HG02938 (cell line): Measurements from ENCODE around the gene UVRAG.
"Not testable (repeated sequence)": the region's sequence is repeated elsewhere in the genome, so short reads cannot be mapped to it uniquely, and the experiment has no call there.

Experiments used
- ATAC-seq: cut with Tn5 transposase; IDR thresholded peaks from one replicate; pipeline ENCODE4 v1.9.1; 2021; ENCODE audit warnings: mild to moderate bottlenecking, moderate library complexity; ENCODE audit not compliant: unreplicated experiment

The UVRAG gene

DNA sequence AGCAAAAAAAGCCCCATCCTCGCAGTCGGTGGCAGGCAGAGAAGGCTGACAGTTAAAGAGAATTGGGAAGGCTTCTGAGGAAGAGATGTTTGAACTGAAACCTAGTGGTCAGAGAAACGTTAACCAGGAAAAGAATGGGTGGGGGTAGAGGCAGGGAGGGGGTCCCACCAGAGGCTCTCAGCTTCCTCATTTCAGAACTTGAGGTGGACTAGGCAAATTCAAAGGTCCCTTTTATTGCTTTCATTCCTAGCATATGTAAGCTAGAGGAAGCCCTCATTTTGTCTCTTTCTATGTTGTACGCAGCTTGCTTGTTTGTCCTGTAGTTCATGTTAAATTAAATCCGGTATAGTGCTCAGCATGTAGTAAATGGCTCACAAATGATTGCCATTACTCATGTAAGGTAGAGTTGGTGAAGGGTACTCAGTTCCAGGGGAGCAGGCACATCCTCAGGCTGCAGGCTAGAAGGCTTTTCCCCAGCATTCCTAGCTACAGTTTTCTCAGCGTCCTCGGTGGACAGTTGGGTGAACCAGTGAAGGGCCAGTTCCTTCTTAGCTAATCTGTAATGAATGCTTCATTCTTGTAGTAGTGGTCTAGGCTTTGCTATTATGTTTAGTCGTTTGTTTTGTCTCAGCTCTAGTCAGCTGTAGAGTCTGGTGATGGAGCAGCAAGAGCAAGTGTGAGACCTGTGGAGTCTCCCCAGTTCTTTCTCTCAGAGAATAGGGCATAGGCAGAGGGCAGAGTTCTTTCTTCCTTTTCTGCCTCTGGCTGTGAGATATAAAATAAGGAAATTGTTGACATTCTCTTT, 58.6 kb downstream of the UVRAG start:
- peak; percentile 70 for ATAC-seq

DNA sequence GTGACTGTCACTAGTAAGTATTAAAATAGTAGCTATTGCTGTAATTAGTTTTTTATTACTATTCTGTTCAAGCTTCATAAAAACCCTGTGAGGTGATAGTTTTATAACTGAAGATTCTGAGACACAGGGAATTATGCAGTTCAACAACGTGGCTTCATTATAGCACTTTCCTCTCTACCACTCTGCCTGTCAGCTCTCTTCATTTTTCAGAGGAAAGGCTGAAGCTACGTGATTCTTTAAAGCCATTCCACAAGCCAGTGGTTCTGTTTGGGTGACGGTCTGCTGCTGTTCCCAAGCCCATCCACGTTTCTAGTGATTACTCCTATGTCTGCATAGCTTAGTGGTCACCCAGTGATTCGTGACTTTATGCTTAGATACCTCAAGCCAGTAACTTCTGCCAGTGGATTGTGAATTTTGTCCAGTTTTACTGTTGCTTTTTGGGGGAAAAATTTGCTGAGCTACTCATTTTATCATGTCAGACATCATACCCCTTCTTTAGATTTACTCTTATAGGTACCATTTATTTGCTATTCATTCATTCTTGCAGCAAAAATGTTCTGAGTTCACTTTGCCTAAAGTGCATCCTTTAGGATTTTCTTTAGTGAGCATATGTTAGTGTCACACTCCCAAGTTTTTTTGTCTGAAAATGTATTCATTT, 59.8 kb downstream of the UVRAG start:
- ATAC-seq, result no peak

DNA sequence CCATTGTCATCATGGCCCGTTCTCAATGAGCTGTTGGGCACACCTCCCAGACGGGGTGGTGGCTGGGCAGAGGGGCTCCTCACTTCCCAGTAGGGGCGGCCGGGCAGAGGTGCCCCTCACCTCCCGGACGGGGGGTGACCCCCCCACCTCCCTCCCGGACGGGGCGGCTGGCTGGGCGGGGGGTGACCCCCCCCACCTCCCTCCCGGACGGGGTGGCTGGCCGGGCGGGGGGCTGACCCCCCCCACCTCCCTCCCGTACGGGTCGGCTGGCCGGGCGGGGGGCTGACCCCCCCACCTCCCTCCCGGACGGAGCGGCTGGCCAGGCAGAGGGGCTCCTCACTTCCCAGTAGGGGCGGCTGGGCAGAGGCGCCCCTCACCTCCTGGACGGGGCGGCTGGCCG, 62.3 kb downstream of the UVRAG start:
- ATAC-seq, result not testable (repeated sequence)

DNA sequence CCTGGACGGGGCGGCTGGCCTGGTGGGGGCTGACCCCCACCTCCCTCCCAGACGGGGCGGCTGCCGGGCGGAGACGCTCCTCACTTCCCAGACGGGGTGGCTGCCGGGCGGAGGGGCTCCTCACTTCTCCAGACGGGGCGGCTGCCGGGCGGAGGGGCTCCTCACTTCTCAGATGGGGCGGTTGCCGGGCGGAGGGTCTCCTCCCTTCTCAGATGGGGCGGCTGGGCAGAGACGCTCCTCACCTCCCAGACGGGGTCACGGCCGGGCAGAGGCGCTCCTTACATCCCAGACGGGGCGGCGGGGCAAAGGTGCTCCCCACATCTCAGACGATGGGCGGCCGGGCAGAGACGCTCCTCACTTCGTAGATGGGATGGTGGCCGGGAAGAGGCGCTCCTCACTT, 62.9 kb downstream of the UVRAG start:
- ATAC-seq, result not testable (repeated sequence)

DNA sequence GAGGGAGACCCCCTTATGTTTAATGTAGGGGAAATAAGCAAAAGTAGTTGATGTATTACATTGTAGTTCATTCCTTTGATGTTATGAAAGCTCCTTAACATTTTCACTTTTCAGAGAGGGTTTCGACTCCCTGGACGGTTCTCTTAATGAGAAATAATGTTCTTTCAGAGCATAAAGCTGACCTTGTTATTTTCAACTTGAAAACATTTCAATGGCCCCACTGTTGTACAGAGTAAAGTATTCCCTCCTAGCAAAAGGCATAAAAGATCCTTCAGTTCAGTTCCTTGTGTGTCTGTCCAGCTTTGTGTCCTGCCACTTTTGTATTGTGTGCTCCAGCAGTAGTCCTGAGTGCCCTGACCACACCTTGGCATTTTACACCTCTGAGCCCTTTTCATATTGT, 63.9 kb downstream of the UVRAG start:
- no peak for ATAC-seq

DNA sequence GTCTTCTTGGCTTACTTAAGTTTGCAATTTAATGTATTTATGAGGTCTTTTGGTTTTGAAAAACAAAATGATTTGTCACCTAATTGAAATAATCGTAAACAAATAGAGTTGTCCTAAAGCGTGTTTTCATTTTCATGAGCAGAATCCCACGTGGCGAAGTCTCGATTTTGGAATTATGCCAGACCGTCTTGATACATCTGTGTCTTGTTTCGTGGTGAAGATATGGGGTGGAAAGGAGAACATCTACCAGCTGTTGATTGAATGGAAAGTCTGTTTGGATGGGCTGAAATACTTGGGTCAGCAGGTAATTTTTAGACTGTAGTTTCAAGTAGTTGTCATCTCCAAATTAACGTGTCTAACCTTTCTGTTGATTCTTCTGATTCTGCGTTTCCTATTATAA, 64.7 kb downstream of the UVRAG start:
- ATAC-seq, result no peak

DNA sequence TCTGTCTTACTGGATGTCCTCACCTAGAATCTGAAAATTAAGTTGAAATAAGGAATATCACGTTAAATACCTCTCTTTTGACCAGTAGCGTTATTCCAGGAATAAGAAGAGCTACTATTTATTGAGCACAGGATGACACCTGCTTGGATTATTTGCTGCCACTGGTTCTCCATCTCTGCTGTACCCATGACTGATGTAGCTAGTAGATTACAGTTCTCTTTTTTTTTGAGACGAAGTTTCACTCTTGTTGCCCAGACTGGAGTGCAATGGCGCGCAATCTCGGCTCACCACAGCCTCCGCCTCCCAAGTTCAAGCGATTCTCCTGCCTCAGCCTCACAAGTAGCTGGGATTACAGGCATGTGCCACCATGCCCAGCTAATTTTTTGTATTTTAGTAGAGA, 65.3 kb downstream of the UVRAG start:
- not testable (repeated sequence) for ATAC-seq

DNA sequence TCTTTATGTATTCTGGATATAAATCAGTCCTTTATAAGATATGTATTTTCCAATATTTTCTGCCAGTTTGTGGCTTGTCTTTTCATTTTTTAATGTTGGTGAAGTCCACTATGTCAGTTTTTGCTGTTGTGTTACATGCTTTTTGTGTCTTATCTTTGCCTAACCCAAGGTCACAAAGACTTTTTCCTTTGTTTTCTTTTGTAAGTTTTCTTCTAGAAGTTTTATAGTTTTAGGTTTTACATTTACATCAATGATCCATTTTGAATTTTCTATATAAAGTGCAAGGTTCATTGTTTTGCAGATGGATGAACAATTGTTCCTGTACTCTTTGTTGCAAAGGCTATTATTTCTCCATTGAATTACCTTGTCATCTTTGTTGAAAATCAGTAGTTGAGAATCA, 69.3 kb downstream of the UVRAG start:
- ATAC-seq, result no peak

DNA sequence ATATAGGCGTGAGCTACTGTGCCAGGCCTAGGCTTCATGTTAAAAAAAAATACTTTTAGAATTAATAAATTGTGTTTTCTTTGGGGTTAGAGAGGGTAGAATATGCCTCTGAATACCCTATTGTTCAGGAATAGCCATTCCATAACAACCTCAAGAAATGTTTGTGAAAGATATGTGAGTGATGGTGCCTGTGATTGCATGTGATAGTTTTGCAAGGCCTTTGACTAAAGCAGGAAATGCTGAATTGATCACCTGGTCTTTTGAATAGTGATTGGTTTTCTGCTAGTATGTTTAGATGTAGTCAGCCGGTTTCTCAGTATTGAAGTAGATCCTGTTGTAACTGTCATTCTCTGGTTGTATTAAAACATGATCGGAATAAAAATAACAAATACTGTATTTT, 73.4 kb downstream of the UVRAG start:
- ATAC-seq, result no peak

DNA sequence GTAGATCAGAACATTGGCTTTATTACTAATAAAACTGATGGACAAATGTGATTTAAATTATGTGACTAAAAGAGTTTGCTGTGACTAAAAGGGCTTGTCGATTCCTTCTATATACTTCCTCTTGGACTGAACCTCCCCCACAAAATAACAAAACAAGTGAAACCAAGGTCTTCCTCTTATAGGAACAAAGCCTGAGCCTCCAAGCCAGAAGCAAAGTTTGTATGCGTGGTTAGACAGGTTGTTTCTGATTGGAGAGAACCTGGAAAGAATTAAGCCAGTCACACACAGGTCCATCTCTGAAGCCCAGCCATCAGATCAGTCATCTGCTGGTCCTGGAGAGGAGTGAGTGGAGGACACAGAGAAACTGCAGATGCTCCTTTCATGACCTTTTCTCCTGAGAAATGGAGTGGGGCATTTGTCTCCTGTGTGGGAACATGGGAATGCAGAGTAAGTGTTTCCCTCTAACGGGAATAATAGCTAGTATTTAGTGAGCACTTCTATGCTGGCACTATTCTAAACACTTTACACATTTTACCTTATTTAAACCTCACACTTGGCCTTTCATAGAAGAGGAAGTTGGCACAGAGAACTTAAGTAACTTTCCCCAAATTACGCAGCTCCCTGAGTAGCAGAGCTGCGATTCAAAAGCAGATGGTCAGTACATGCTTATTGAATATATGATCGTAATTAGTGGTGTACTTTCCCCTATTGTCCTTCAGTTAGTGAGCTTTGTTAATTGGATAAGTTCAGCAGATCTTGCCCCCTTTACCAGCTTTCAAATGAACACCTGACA, 77.1 kb downstream of the UVRAG start:
- no peak for ATAC-seq

DNA sequence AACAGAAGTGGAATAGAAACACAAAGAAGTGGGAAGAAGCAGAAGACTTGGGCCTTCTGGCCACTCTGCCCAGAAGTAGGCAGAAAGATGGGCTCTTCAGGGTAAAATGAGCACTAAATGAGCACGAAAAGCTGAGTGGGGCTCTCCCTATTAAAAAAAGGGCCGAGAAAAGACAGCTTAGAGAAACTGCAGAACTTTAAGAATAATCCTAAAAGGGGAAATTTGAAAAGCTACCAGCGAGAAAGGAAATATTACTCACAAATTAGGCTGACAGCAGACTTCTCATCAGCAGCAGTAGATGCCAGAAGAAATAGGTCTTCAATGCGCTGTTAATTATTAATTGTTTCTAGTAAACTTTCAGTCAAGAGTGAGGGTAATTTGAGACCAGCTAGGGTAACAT, 78.2 kb downstream of the UVRAG start:
- ATAC-seq, result no peak

DNA sequence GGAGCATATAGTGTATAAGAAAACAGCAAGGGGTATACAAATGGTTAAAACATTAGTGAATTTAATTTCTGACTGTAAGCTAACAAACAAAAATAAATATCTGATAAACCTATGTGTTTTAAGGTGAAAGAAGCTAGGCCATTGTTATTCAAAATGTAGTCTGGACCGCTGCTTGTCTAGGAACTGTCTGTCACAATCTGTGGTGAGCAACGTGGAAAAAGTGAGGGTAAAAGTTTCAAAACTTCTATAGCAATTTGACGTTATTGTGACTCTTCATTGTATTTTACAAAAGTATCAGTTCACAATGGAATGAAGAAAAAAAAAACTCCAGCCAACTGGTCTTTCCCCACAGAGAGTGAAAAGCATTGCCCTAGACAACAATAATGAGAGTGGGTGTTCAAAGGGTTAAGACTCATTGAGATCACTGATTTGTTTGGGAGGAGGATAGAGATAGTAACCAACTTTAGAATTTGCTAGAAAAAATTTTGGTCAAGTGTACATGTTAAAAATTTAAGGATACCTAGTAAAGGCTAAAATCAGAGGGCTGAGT, 79.1 kb downstream of the UVRAG start:
- no peak for ATAC-seq

DNA sequence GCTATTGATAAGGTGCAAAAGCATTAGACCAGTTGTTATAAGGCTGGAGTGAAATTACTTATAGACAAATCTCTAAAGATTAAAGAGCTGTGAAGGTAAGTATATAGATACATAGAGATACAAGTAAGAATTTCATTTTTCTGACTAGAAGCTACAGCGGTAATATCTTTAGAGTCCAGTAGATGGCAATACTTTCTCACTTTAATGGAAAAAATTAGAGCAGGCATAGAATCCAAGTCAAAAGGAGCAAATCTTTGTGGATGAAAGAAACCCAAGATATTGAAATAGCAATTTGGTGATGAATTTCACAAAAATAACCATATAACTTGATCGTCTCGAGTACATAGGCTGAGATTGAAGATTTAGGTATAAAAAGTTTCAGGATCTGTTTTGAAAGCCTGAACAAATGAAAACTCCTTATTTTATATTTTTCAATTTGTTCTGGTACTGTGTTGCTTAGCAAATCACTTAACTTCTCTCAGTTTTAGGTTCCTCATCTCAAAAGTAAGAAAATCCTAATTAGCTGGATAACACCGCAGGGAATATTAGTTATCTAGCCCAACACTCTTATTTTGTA, 81.9 kb downstream of the UVRAG start:
- no peak for ATAC-seq

DNA sequence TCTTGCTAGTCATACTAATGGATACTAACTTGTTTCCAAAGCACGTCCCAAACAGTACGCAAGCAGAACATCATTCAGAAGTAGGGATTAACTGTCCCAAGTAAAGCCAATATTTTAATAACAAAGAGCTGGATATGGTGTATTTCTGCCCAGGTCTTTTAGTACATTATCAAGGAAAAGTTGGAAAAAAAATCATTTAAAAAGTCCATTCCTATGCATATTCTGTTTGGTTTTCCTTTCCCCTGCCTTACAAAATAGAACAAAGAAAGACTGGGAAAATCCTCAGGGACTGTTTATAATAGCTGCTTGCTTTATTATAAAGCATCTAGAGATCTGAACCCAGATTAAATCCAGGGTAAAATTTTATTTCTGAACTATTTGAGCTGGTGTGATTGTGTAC, 83.9 kb downstream of the UVRAG start:
- ATAC-seq, result no peak

DNA sequence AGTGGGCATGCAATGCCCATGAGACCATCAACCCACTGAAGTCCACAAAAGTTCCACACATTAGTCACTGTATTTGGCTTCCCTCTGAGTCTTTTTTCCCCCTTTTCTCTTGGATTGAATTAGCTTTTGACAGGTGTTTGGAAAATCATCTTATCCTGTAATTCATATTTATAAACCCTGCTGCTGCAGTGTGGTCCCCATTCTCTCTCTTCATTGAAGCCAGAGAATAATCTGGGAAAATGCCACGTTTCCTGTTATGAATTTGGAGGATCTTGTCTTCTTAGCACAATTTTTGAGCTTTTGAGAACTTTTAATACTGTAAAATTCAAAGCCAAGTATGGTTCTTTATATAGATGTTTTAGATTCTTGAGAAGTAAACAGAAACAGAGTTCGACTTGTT, 84.8 kb downstream of the UVRAG start:
- no peak for ATAC-seq

DNA sequence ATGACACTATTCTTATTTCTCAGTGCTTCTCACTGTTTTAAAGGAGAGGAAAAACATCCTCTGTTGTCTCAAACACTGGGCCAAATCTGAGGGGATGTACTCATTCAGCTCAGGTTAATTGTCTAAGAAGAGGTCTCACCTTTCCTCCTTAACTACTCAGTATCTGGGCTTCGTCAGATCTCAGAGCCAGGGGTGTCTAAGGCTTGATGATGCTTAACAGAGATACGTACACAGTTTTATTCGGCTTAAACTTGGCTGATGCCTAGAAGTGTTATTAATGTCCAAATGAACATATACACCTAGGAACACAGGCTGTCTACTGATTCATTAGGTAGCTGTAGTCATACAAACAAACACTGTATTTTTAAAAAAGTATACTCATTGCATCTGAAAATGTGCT, 85.8 kb downstream of the UVRAG start:
- no peak for ATAC-seq

DNA sequence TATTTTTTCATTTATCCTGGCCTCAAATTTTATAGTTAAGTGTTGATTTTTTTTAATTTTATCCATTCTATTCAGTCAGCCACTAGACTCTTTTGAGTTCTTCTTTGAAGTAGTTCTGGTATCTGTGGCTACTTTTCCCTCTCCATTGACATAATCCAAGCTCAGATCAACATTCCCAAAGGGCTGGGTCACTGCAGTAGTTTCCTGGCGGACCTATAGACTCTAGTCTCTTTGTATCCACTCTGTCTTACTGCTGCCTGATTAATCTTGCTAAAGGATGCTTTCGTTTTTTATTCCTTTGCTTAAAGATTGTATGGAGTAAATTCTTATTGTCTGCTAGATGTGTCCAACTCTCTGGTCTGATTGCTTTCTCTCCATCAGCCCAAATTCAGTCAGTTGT, 87.6 kb downstream of the UVRAG start:
- ATAC-seq, result no peak

DNA sequence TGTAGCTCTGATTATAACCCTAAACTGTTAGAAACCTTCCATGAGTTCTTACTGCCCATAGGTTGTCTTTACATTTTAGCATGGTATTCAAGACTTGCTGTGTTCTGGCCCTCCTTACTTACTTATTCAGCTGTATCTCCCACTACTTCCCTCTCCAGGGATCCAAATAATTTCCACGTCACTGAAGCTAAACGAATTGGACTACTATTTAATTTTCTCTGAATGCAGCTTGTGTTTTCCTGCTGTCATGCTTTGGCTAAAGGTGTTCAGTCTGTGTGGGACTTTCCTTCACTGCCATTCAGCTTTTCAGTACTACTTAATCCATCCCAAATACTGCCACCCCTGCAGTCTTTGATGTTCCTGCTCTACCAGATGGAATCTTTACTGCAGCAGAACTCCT, 88.3 kb downstream of the UVRAG start:
- no peak for ATAC-seq

DNA sequence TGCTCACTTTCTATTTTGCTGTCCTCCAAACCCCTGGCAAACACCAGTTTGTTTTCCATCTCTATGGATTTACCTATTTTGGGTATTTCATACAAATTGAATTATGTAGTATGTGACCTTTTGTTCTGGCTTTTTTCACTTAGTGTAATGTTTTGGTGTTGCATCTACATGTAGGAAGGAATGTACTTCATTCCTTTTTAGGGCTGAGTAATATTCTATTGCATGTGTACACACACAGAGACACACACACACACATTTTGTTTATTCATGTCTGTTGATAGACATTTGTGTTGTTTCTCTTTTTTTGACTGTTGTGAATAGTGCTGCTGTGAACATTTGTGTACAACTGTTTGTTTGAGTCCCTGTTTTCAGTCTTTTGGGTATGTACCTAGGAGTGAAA, 90.4 kb downstream of the UVRAG start:
- ATAC-seq, result no peak

DNA sequence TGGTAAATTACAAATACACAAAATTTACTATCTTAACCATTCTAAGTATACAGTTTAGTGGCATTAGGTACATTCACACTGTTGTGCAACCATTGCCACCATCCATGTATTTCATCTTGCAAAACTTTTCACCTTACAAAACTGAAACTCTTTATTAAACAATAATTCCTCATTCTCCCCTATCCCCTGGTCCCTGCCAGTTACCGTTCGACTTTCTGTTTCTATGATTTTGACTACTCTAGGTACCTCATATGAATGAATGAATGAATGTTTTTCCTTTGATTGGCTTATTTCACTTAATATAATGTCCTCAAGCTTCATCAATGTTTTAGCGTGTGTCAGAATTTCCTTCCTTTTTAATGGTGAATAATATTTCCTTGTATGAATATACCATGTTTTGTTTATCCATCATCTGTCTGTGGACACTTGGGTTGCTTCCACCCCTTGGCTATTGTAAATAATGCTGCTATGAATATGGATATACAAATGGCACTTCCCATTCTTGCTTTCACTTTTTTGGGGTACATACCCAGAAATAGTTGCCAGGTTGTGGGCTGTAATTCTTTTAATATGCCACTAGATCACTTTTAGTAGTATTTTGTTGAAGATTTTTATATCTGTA, 93.0 kb downstream of the UVRAG start:
- ATAC-seq, result no peak
